Neural cell (in vitro differentiated cells): ENCODE data around the gene SPTLC2. TPM values are rescaled to one million over a fixed set of nuclear protein-coding genes. Genes with fewer than 3 reads are reported as not detected.
"Not testable (repeated sequence)": the region's sequence is repeated elsewhere in the genome, so short reads cannot be mapped to it uniquely, and the experiment has no call there.

Source experiments
- H2AFZ ChIP-seq: fragments of 200-600, 300-800 bp; sonication (generic), shearing (Covaris generic); 2 replicates; pipeline ENCODE4 v1.6.0; 2014; ENCODE audit warnings: low read depth, mild to moderate bottlenecking, antibody characterized with exemption, low read length, moderate library complexity
- H3F3A ChIP-seq: fragments of 200-600 bp; shearing (Covaris generic); 2 replicates; pipeline ENCODE4 v1.6.1; 2016; ENCODE audit warnings: mild to moderate bottlenecking, moderate library complexity, mixed read lengths, antibody characterized with exemption, low read length; ENCODE audit not compliant: insufficient read depth, poor library complexity, severe bottlenecking
- H3K27ac ChIP-seq: fragments of 200-600, 300-800 bp; sonication (generic), shearing (Covaris generic); 2 replicates; pipeline ENCODE4 v1.5.1; 2014; ENCODE audit warnings: mild to moderate bottlenecking, low read length, moderate library complexity
- H3K27me3 ChIP-seq: fragments of 300-800, 200-600 bp; sonication (generic), shearing (Covaris generic); 2 replicates; pipeline ENCODE4 v1.6.0; 2014; ENCODE audit warnings: mild to moderate bottlenecking, low read depth, low read length, moderate library complexity; ENCODE audit not compliant: insufficient read depth
- H3K36me3 ChIP-seq: fragments of 300-800, 200-600 bp; sonication (generic), shearing (Covaris generic); 2 replicates; pipeline ENCODE4 v1.5.1; 2014; ENCODE audit warnings: mild to moderate bottlenecking, antibody characterized with exemption, low read length, moderate library complexity; ENCODE audit not compliant: insufficient read depth
- H3K4me2 ChIP-seq: fragments of 300-800, 200-600 bp; sonication (generic), shearing (Covaris generic); 2 replicates; pipeline ENCODE4 v1.6.0; 2014; ENCODE audit warnings: mild to moderate bottlenecking, low read length
- H3K4me3 ChIP-seq: fragments of 300-800, 200-600 bp; sonication (generic), shearing (Covaris generic); 2 replicates; pipeline ENCODE4 v1.5.1; 2014; ENCODE audit warnings: mild to moderate bottlenecking, low read length, moderate library complexity
- H3K79me2 ChIP-seq: fragments of 200-600 bp; shearing (Covaris generic); replicated peaks from 2 replicates; pipeline ENCODE4 v1.6.0; 2014; ENCODE audit warnings: mild to moderate bottlenecking, low read length, moderate library complexity; ENCODE audit not compliant: insufficient read depth
- H3K9ac ChIP-seq: fragments of 300-800, 200-600 bp; sonication (generic), shearing (Covaris generic); 2 replicates; pipeline ENCODE4 v1.6.1; 2016; ENCODE audit warnings: mild to moderate bottlenecking, low read length, mixed read lengths
- H3K9me2 ChIP-seq: fragments of 200-600 bp; shearing (Covaris generic); 2 replicates; pipeline ENCODE4 v1.6.1; 2016; ENCODE audit warnings: mild to moderate bottlenecking, low read length, mixed read lengths; ENCODE audit not compliant: insufficient read depth
- H3K9me3 ChIP-seq: fragments of 200-600, 300-800 bp; sonication (generic), shearing (Covaris generic); 2 replicates; pipeline ENCODE4 v1.6.1; 2016; ENCODE audit warnings: mild to moderate bottlenecking, mixed run types, low read length, moderate library complexity, mixed read lengths
- H4K20me1 ChIP-seq: fragments of 200-600 bp; shearing (Covaris generic); 2 replicates; pipeline ENCODE4 v1.6.1; 2016; ENCODE audit warnings: mild to moderate bottlenecking, mixed run types; ENCODE audit not compliant: insufficient read depth
- CTCF ChIP-seq: fragments of 450-650 bp; IDR thresholded peaks from 2 replicates; pipeline ENCODE4 v1.5.1; 2014; ENCODE audit warnings: antibody characterized with exemption, mild to moderate bottlenecking, moderate library complexity; ENCODE audit not compliant: poor library complexity, severe bottlenecking
- EP300 ChIP-seq: fragments of 450-650 bp; conservative IDR thresholded peaks from 2 replicates; pipeline ENCODE4 v1.6.1; 2014; ENCODE audit warnings: antibody characterized with exemption, mild to moderate bottlenecking, moderate library complexity; ENCODE audit not compliant: poor library complexity, severe bottlenecking
- EZH2 ChIP-seq: fragments of 200-600, 300-800 bp; shearing (Covaris generic), sonication (generic); IDR thresholded peaks from 2 replicates; pipeline ENCODE4 v1.6.1; 2014; ENCODE audit warnings: antibody characterized with exemption, low read length, borderline replicate concordance, mild to moderate bottlenecking; ENCODE audit not compliant: insufficient read depth, poor library complexity, severe bottlenecking
- MXI1 ChIP-seq: fragments of 450-650 bp; conservative IDR thresholded peaks from 2 replicates; pipeline ENCODE4 v1.6.1; 2014; ENCODE audit warnings: antibody characterized with exemption, mild to moderate bottlenecking; ENCODE audit not compliant: poor library complexity, severe bottlenecking
- POLR2AphosphoS5 ChIP-seq: IDR thresholded peaks from 2 replicates; pipeline ENCODE4 v1.6.1; 2012
- RAD21 ChIP-seq: fragments of 450-650 bp; conservative IDR thresholded peaks from 2 replicates; pipeline ENCODE4 v1.6.1; 2014; ENCODE audit warnings: antibody characterized with exemption, mild to moderate bottlenecking, moderate library complexity
- REST ChIP-seq: IDR thresholded peaks from 2 replicates; pipeline ENCODE4 v1.6.1; 2012; ENCODE audit warnings: borderline replicate concordance
- SMC3 ChIP-seq: fragments of 450-650 bp; conservative IDR thresholded peaks from 2 replicates; pipeline ENCODE4 v1.6.1; 2014; ENCODE audit warnings: antibody characterized with exemption, mild to moderate bottlenecking, moderate library complexity; ENCODE audit not compliant: poor library complexity
- TAF1 ChIP-seq: IDR thresholded peaks from 2 replicates; pipeline ENCODE4 v1.6.1; 2012; ENCODE audit warnings: low read depth
- polyA minus RNA-seq: library from RNA; depleted of rRNA, polyadenylated mRNA; stranded (reverse); fragments of >200 nt; gene quantifications from 2 replicates; pipeline ENCODE4 v1.2.3, GENCODE V29; 2014
- polyA plus RNA-seq: library from polyadenylated mRNA; depleted of rRNA; stranded (reverse); fragments of >200 nt; gene quantifications from 2 replicates; pipeline ENCODE4 v1.2.3, GENCODE V29; 2014

SPTLC2 gene
- polyA plus RNA-seq = 12.0 and 15.1 TPM in 2 replicates
- polyA minus RNA-seq = 38.2 and 38.7 TPM in 2 replicates

- no peaks in the 10 kb centered on the region for H4K20me1 ChIP-seq
- H3K4me3 ChIP-seq = peak within 1 kb of the TSS; percentile 71
- peaks cover 11% of the 10 kb centered on the region for H3K79me2 ChIP-seq
- H3K9me3 ChIP-seq = no peaks in the 10 kb centered on the region
- no peaks in the 10 kb centered on the region for H3K9me2 ChIP-seq
- TF ChIP-seq EP300 = peak; percentile 63
- peak; percentile 52 for TF ChIP-seq CTCF
- peak; percentile 55 for TF ChIP-seq RAD21
- peak; percentile 53 for TF ChIP-seq SMC3
- TF ChIP-seq EZH2 = no peak
- TF ChIP-seq POLR2AphosphoS5 = peak; percentile 76
- TF ChIP-seq MXI1 = peak; percentile 83
- no peak for TF ChIP-seq REST
- peak; percentile 62 for TF ChIP-seq TAF1
- peak within 1 kb of the TSS; percentile 60 for H3K4me2 ChIP-seq
- H3K9ac ChIP-seq = peak within 1 kb of the TSS; percentile 78
- no peaks in the 10 kb centered on the region for H3F3A ChIP-seq
- no peaks in the 10 kb centered on the region for H3K36me3 ChIP-seq
- no peak within 1 kb of the TSS for H2AFZ ChIP-seq
- H3K27ac ChIP-seq = peak within 1 kb of the TSS; percentile 63
- no peaks in the 10 kb centered on the region for H3K27me3 ChIP-seq
These were observed at the start of gene SPTLC2 for GRCh38 chr14:77616454-77617229. Gene SPTLC2, minus strand, starts transcription at chr14:77616637. Its CDS starts 58 bp downstream, at chr14:77616579.

- Histone ChIP-seq H3K9ac (no peak overlapping the region), H3K4me3 (no peak overlapping the region), H3K4me2 (no peak overlapping the region), H4K20me1 (no peaks in the 10 kb centered on the region), H3K79me2 (no peaks in the 10 kb centered on the region), H3F3A (no peaks in the 10 kb centered on the region), H3K9me2 (no peaks in the 10 kb centered on the region), H3K27ac (no peak overlapping the region), H3K27me3 (no peaks in the 10 kb centered on the region), H3K9me3 (no peaks in the 10 kb centered on the region), H3K36me3 (no peaks in the 10 kb centered on the region), H2AFZ (no peak overlapping the region)
- no peak for TF ChIP-seq CTCF
- no peak for TF ChIP-seq POLR2AphosphoS5
- TF ChIP-seq EP300 = no peak
- TF ChIP-seq EZH2 = no peak
- no peak for TF ChIP-seq SMC3
- no peak for TF ChIP-seq MXI1
These were observed 46.9 kb upstream of the SPTLC2 start for GRCh38 chr14:77663293-77663692.

- H3K27ac ChIP-seq = peak overlapping the region; percentile 58
- H4K20me1 ChIP-seq, H3K9me2 ChIP-seq, H2AFZ ChIP-seq, H3F3A ChIP-seq, H3K36me3 ChIP-seq, H3K9me3 ChIP-seq, H3K9ac ChIP-seq, H3K4me2 ChIP-seq, H3K4me3 ChIP-seq, H3K79me2 ChIP-seq, H3K27me3 ChIP-seq: not testable (repeated sequence)
These were observed 45.1 kb upstream of the SPTLC2 start for GRCh38 chr14:77661562-77661961.
